T follicular helper cell (primary cell): ENCODE results near the gene PLA2R1.

ENCODE experiments used
- DNase-seq: peaks from one replicate; pipeline ENCODE4 v3.0.0-alpha.2; 2020; ENCODE audit warnings: low read depth

PLA2R1 gene

DNA sequence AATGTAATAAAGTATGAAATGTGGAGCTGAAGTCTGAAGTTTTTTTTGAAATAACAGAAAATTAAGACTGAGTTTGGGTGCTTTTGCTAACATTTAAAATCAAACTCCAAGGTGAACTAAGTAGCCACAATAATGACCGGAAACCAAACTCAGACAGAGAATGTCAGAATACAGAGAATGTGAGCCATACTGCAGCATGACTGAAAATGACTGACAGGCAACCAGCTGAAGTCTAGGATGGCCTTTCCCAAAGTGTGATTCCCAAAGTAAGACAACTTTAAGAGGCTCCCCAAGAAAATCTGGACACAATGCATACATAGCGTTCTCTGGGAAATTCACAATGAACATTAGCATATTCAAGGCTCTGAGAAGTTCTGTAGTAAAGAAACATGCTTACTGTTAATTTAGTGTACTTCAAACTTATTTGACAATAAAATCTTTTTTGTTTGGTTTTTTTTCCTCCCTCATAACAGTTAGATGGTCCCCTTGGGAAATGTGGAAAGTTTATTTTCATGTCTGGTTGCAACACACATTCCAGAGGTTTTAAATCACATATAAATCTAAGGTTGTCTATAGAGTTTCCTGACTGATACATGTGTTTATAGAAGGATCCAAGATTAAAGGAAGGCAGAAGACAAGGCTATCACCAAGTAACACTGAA, 28.6 kb downstream of the PLA2R1 start:
- no peak for DNase-seq

DNA sequence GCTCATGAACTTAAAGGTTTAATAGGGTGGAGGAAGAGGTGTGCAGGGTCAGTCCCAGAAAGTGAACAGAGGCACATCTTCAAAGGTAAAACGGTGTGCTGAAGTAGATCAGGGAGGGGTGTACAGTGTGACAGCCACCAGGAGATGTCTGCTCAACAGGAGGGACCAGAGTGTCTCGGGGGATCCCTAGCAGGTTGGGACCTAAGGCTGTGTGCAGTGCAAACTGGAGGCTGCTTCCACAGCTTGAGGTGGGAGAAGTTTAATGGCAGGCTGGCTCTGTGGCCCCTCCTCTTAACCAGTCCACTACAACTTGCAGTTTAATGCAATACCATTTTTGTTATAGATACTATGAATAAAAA, 33.2 kb downstream of the PLA2R1 start:
- no peak for DNase-seq

GRCh38 chr2:160028431-160029269, 33.8 kb downstream of the PLA2R1 start:
- DNase-seq: no peak

DNA sequence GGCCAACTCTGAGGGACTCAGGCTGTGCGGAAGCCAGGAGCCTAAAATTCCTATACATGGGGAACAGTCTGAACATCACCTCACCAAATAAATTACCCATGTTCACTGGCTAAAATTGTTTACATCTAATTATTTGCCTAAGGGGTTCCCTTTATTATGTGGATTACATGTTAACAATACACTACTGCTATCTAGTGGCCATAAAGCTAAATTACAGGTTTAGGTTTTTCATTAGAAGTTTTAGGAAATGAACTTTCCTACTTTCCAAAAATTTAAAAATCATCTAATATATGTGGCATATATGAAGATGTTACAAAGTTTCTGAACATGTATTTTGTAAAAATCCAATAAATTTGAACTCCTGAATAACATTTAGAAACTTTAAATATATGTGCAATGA, 40.3 kb downstream of the PLA2R1 start:
- no peak for DNase-seq

GRCh38 chr2:160019374-160020090, 42.9 kb downstream of the PLA2R1 start:
- DNase-seq: no peak

DNA sequence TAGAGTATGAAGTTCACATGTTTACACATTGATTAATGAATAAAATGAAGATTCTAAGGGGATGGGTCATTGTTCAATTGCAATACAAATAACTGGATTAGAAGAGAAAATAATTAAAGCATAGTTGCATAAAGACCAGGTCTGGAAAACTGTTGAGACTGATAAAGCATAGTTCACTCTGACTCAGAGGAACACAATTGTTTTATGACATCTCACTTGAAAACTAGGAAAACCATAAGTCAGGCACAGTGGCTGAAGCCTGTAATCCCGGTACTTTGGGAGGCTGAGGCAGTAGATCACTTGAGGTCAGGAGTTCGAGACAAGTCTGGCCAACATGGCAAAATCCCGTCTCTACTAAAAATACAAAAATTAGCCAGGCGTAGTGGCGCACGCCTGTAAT, 46.7 kb downstream of the PLA2R1 start:
- DNase-seq: no peak

GRCh38 chr2:160014227-160014626, 48.2 kb downstream of the PLA2R1 start:
- no peak for DNase-seq

DNA sequence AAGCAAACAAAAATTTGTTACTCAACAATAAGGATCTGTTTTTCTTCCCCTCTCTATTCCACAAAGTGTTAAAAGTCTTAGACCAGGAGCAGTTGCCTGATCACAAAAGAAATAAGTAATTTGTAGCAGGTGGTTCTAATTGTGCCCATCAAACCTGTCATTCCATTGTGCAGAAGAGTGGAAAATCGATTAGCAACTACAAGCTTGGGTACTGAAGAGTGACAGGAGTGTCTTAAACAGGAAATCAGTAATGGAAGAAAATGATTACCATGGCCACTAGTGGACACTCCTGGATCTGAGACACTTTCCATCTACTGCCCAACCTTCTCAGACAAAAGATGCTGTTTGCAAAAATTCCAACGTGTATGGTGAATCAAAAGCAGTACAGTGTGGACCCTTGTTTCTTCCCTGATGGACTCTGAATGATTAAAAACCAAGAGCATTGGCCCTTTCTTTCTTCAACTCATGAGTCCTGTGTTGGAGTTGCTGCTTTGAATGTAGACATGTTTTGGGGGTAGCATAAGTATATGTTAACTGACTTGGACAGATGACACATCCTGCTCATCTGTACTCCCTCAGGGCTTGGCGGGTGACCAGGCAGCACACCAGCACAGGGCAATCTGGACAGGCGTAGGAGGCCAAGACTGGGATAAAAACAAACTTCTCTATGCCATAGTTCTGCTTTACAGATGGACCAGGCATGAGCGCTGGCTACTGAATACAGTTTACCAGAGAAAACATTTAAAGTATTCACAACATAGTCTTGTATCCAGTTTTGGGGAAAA, 51.9 kb downstream of the PLA2R1 start:
- DNase-seq: no peak

- no peak for DNase-seq
Measured at GRCh38 chr2:160007111-160007510, 55.3 kb downstream of the PLA2R1 start.

GRCh38 chr2:160006475-160006874, 55.9 kb downstream of the PLA2R1 start:
- DNase-seq: no peak

DNA sequence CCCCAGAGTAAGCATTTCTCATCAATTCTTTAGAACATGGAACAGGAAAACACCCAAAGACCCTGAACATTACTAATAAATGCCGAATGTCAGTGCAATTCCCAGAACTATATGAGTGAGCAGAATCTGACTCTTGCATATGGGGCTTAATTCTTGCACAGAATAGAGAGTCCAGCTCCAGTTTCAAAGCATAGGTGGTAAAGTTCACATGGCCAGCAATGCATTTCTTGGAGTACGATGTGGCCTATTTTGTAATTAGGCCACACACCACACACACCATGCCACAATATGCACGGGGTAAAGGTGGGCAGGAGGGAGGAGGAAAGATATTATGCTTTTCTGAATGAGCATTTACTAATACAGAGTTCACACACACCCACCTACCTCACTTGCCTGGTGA, 56.5 kb downstream of the PLA2R1 start:
- DNase-seq: no peak

DNA sequence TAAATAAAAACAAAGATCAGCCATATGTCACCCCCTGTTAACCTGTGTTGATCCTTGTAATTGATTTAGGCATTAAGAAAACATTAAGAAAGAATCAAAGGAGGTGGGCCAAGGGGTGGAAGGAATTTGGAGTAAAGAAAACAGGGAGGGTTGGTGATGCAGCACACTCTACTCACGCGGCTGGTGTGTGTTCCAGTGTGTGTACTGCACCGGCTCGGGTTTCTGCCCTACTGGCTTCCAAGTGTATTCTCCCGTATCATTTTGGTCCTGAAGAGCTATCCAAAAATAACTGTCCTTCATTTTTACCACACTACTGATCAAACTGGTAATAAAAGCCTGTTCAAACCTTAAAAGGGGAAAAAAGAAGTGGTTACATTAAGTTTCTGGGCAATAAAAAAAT, 56.9 kb downstream of the PLA2R1 start:
- no peak for DNase-seq

DNA sequence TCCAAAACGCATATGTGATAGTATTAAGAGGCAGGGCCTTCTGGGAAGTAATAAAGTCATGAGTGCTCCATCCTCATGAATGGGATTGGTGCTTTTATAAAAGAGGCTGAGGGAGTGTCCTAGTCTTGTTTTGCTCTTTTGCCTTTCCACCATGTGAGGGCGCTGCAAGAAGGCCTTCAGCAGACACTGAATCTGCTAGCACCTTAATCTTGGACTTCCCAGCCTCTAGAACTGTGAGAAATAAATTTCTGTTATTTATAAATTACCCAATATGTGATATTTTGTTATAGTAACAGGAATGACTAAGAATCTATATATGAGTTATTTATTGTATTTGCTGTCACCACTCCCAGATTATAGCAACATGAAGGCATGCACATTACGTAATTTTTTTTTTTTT, 63.5 kb downstream of the PLA2R1 start:
- DNase-seq: no peak

DNA sequence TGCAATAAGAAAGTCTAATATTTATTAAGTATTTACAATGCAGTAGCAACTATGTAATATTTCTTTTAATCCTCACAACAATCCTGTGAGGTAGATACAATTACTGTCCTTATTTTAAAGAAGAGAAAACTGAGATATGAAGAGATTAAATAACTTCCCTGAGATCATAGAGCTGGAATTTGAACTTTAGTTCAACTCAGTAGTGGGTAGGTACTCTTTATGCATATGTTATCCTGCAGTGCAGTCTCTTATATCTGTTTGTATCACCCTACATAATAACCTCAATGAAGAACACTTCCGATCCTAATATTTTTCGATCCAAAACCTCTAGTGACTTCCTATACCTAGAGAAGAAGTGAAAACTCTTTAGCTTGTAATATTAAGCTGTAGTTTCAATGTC, 64.2 kb downstream of the PLA2R1 start:
- DNase-seq: no peak

DNA sequence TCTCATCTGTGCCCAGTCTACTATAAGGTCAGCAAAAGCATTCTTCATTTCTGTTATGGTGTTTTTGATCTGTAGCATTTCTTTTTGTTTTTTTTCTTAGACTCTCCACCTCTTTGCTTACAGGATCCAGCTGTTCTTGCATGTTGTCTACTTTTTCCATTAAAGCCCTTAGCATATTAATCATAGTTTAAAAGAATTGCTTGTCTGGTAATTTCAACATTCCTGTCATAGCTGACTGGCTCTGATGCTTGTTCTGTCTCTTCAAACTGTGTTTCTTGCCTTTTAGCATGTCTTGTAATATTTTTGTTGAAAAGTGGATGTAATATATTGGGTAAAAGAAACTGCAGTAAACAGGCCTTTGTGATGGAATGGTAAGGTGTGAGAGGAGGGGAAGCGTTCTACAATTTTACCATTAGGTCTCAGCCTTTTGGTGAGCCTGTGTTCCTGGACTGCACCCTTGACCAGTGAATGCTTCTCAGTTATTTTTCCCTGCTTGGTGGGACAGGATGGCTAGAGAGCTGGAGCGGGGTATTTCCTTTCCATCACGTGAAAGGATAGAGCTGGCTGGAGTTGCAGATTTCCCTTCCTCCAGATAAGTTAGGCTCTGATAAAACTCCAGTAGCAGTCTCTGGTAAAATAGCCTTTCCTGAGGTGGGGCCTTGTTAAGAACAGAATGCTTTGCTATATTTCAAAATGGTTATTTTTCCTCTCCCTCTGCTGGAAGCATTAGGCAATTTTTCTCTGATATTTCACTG, 65.4 kb downstream of the PLA2R1 start:
- no peak for DNase-seq

GRCh38 chr2:159995038-159995437, 67.4 kb downstream of the PLA2R1 start:
- DNase-seq: no peak

GRCh38 chr2:159989249-159989648, 73.2 kb downstream of the PLA2R1 start:
- DNase-seq: no peak

GRCh38 chr2:159988412-159988970, 73.9 kb downstream of the PLA2R1 start:
- no peak for DNase-seq

DNA sequence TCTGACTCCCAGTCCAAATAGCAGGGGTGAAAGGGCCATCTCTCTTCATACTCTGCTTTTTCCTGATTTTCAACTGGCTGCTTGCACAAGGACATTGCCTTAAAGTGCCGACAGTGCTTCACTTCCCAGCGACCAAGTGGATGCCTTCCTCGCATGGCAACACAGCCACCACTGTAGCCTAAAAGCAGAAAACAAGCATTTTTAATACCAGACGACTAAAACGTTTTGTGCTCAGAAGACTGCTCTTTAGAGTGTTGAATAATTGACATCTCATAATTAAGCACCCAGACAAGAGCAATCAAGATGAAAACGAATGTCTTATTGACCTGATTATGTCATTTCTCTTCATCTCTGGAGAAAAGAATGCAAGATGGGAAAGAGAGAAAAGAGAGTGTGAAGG, 75.2 kb downstream of the PLA2R1 start:
- no peak for DNase-seq

GRCh38 chr2:159985656-159986055, 76.8 kb downstream of the PLA2R1 start:
- DNase-seq: no peak

GRCh38 chr2:159984034-159984433, 78.4 kb downstream of the PLA2R1 start:
- DNase-seq: no peak
